Pulmonary artery endothelial cell (primary cell): ENCODE measurements around the gene PNLIPRP1. TPM values are rescaled to one million over a fixed set of nuclear protein-coding genes. Genes with fewer than 3 reads are reported as not detected.

ENCODE experiments used
- DNase-seq: peaks from one replicate; pipeline ENCODE4 v3.0.0-alpha.2; 2011; ENCODE audit warnings: low read depth, low spot score
- total RNA-seq: library from RNA; depleted of rRNA; stranded (reverse); fragments of >200 nt; gene quantifications from 2 replicates; pipeline ENCODE4 v1.2.3, GENCODE V29; 2014

PNLIPRP1 gene
- total RNA-seq, 1 donor from 2014 or later: not detected

DNA sequence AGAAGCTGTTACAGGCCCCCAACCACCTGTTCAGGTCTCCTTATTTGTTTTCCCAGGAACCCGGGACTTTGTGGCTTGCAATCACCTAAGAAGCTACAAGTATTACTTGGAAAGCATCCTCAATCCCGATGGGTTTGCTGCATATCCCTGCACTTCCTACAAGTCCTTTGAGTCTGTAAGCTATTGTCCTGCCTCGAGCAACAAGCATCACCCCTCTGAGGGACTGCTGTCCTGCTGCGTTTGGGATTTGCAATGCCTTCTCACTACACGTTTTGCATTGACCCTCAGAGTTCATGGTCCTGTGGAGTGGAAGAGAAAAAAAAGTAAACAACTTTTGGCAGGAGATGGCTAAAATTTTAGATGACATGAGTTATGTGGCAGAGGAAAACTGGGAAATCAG lies 9.2 kb downstream of the PNLIPRP1 start:
- no peak for DNase-seq

DNA sequence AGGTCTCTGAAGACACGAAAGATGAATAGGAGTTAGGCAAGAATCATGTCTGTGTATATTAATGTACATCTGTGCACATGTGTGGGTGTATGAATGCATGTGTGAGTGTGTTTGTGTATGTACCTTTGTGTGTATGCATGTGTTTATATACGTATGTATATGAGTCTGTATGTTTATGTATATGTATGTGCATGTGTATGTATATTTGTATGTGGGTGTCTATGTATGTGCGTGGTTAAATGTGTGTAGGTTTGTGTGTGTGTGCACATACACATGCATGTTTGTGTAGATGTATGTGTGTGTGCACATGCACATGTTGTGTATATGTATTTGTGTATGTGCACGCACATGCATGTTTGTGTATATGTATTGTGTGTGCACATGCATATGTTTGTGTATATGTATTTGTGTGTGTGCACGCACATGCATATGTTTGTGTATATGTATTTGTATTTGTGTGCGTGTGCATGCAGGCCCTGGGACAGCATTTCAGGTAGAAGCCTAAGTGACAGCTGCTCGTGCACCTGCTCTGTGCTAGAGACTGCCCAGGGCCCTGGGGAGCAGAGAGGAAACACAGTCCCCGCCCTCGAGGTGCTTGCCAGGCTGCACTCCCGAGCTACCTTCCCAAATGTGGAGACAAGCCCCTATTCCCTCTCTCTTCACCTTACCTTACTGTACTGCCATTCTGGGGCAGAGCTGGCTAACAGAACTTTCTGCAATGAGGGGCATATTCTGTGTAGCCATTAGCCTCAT lies 12.1 kb downstream of the PNLIPRP1 start:
- DNase-seq: no peak

DNA sequence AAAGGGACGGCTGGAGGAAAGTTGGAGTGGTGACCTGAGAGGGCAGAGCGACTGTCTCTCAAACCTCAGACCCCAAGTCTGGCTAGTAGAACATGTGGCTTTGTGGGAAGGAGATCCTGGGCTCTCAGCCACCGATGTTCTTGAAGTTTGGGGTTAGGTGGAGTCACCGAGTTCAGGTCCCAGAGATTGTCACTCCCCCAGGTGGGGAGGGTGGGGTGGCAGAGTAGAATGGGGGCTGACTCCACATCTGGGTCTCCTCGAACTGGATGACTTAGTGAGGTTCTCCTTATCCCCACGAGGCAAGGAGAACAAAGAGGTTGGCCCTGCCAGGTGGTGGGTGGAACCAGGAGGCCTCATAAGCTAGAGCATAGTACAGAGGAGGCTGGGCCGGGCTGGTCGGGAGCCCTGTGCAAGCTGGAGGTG lies 15.3 kb downstream of the PNLIPRP1 start:
- no peak for DNase-seq

DNA sequence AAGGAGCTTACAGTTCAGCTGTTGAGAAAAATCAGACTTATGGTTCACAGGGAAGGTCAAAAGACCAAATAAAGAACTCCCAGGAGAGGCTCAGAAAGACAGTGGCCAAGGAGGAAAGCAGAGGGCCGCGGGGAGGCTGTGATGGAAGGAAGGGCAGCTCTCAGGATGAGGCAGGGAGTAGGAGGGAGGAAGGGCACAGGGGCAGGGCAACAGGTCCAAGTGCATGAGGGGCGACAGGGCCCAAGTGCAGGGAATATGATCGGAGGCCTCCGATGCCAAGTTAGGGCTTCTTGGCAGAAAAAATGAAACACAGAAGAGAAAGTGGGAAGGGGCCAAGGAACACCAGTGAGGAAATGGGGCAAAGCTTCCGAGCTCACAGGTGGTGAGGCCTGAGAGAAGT lies 16.6 kb downstream of the PNLIPRP1 start:
- DNase-seq: no peak

DNA sequence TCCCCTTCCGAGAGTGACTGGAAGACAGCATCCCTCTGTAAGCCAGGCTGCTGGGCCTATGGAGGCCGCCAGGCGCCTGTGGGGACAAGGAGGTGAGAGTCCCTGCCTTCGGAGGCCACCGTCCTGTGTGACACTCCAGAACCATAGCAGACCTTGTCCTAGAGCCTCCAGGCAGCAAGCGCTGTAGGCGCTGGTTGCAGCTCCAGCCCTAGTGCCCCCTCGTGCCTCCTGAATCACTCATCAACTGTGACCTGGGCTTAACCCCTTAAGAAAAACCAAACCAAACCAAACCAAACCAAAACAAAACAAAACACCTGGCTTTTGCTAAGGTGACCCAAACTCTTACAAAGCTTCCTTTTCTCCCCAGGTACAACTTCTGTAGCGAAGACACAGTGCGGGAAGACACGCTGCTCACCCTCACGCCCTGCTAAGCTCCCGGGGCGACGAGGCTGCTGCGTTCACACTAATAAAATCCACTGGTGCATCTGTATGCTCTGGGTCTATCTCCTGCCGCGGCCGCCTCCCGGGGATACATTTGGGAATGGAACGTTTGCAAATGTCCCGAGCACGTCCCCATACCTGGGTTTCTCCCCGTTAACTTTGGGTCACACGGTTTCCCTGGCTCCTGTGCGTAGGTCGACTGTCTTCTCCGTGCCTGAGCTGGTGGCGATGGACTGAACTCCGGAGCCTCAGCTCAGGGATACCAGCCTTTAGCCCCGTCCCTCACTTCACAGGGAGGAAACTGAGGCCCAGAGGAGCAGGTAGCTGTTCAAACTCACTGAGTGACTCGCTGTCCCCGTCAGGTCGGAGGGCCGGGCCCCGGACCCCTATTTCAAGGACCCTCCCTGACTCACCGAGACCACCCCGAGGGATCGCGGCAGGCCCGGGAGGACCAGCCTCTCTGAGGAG lies 18.2 kb downstream of the PNLIPRP1 start:
- no peak for DNase-seq

DNA sequence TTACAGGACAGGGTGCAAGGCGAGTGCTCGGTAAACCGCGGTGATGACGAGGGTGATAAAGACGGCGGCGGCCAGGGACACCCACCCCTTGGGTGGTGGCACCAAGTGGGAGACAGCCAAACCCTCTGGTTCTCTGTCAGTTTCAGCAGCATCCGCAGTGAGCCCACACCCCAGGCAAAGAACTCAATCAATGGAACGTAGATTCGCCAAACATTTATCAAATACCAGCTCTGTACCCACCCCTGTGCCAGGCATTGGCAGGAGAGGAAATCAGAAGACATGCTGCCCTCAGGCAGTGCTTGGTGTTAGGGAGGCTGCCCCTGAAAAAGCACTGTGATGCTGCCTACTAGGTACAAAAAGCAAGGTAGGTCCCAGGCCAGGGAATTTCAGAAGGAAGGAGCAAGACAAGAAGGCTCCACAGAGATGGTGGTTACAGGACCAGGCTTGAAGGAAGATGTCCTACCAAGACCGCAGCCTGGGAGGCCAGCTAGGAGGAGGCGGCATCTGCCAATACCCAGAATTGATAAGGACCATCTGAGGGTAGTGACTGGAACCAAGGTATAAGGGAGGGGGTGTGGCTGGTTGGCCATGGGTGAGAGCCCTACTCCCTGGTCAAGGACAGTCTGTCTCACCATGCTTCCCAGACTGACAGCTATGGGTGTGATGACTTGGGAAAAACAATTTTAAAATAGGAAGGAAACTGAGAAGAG lies 19.8 kb downstream of the PNLIPRP1 start:
- DNase-seq: no peak

DNA sequence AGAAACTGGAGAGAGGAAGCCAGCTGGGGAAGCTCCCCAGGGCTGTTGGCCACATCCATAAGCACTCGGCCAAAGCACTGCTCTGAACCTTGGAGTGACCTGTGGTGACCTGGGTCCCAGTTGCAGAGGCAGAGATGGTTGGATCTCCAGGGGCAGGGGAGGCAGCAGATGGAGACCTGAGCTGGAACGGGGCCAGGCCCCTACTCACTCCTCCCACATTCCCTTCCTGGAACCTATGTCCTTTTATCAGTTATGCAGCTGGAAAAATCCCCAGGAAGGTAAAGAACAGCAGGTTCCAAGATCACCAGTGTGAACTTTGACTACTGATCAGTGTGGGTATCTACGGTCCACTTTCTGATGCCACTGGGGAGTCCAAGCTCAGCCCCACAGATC lies 20.4 kb downstream of the PNLIPRP1 start:
- no peak for DNase-seq

DNA sequence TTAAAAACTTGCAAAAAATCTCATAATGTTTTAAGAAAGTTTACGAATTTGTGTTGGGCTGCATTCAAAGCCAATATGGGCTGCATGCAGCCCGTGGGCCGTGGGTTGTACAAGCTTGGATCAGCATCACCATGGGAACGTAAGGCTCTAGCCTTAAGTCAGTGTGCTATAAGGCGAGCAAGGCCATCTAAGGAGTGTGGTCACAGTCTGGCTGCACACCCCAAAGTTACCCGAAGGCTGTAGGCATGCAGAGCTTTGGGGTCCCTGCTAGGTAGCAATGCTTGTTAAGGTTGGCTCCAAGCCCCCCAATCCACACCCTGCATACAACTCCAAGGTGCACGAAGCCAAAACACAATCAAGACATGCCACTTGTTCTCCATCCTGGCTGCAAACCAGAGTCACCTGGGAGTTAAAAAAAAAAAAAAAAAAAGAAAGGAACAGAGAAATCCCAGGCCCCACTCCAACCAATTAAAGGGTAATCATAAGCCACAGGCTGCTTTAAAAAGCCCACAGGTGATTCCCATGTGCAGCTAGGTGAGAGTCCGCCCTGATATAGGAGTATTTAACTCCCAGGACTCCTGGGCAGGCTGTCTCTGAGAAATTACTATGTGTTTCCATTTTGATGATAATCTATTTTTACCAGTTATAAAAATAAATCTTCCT lies 21.5 kb downstream of the PNLIPRP1 start:
- no peak for DNase-seq

DNA sequence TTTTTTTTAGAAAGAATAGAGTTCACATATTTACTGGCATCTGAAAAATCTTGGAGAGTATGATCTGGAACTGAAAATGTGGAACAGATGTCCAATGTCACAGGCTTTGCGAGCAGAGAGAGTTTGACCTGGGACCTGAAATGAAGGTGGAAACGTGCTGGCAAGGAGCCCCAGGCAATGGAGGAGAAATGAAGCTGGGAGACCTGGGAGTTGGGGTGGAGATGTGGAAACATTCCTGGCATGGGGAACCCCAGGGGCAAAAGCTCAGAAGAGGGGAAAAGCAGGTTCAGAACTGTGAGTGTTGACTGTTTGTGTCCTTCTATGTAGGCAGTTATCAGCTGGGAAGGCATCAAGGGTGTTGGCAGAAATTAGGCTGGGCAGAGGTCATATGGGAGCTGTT lies 22.7 kb downstream of the PNLIPRP1 start:
- DNase-seq: no peak

DNA sequence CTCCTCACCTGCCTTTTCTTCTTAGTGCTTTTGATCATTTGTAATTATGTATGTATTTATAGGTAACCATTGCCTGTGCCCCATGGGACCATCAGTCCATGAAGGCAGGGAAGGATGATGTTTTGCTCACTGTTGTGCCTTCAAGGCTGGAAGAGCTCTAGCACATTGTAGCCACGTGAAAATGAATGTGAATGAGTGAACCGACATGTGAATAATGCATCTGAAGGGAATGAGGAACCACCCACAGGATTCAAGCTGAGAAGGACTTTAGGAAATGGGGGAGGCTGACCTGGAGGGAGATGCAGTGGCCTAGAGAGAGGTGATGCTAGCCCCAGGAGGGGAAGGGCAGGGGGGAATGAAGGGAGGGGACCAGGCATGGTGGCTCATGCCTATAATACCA lies 24.0 kb downstream of the PNLIPRP1 start:
- no peak for DNase-seq

DNA sequence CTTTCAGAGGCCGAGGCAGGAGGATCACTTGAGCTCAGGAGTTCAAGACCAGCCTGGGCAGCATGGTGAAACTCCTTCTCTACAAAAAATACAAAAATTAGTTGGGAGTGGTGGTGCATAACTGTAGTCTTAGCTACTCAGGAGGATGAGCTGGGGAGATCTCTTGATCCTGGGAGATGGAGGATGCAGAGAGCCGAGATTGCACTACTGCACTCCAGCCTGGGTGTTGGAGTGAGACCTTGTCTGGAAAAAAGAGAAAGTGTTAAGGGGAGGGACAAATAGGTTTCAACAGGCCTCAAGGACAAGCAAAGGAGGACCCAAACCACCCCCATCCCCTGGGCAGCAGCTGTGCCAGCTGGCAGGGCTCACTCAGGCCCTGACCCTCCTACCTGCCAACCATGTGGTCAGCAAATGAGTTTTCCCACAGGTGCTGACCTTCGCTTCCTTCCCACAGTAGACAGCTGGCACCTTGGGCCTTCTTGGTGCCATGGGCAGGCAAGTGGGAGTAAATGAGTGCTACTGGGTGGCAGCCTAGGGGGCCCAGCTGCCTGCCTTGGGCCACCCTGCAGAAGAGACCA lies 24.5 kb downstream of the PNLIPRP1 start:
- DNase-seq: no peak

DNA sequence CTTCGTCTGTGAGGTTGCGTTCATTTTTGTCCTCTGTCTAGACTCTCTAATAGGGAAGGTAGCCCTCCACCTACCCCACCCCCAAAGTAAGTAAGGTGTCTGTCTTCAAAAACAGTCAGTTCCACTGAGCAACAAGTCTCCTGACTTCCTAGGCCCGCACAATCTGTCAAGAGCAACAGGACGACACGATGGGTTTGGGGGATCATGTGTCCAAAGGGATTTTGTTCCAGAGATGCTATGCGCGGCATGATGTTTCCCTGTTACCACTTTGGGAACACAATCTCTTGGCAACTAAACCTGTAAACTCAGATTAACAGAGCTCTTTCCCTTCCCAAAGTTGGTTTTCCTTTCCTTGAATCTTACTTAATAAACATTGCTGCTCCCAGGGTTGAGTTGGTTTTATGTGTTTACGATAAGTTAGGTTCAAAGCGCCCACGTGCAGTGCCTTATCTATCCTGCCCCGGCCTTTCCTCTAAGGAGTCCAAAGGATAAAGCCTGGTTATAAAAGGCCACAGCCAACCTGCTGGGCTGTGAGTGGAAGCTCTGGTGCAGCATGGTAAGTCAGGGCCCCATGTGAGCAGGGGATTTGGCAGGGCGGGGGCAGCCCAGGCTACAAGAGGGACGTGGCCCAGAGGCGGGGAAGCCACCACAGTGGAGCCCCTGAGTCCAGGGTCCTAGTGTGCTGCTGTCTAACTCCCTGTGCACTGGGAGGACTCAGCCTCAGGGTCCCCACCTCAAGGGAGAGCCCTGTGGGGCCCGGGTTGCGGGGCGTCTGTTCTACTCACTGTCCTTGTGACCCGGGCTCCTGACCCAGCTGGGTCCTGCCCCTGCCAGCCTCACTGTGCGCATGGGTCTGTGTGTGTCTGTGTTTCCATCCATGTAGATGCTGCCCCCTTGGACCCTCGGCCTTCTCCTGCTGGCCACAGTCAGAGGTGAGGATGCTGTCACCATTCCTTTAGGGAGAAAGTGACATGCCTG lies 30.0 kb downstream of the PNLIPRP1 start, which contains the start of gene PNLIPRP2:
PNLIPRP2 (plus strand) TSS at position 531 of the 978 bp plus-strand sequence.
- no peak for DNase-seq

DNA sequence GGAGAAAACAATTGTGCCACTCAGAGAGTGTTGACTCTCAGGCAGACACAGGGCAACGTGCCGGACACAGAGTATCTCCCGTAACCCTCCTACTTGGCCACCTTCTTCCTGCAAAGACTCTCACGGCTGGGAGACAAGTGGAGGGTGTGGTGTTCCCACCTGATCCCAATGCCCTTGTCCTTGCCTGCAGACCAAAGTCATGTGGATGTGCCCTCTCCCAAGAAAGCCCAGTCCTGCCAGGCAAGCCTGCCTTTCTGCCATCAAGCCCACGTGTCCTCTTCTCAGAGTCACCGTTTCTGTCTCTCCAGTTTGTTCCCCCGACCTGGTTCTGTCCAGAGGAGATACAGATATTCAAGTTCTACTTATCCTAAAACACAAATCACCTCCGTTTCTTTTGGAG lies 30.7 kb downstream of the PNLIPRP1 start:
- DNase-seq: no peak

DNA sequence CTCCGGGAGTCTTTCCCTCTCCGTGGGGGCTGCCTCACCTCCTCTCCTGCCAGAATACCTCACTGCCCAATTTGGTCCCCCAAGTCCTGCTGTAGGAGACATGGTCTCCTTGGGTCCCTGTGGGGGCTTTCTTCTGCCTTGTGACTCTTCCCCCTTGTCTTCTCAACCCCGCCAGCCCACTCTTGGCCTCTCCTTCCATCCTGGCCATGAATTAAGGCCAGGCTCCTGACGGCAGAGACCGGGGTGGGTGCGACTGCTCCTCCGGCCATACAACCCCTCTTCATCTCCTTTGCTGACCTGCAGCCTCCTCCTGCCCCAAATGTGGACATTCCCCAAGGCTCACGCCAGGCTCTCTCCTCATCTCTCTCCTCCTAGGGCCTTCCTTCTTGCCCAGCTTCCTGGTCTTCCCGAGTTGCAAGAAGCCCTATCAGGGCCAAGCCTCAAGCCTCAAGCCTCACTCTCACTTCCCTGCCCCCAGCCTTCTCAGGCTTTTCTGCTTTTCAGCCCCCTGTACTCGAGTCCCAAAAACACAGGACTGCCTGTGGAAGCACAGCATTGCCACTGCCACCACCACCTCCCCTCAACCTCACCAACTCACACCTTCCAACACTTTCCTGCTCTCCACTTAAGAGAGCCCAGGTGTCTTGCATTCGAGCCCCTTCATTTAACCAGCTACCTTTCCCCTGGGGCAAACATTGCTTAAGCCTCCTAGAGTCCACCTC lies 31.3 kb downstream of the PNLIPRP1 start:
- DNase-seq: no peak

DNA sequence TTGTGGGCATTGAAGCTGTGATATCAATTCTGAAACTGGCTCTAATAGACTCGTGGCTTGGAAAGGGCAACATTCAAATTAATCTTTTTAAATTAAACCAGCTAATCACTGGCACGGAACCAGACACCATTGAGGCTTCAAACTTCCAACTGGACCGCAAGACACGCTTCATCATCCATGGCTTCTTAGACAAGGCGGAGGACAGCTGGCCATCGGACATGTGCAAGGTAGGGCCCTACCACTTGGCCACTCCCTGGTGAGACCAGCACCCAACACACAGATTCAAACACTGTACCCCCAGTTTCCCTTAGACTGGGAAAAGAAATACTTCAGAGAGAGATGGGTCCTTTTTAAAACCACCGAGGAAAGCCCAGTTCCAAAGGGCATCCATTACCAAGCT lies 35.1 kb downstream of the PNLIPRP1 start:
- no peak for DNase-seq

DNA sequence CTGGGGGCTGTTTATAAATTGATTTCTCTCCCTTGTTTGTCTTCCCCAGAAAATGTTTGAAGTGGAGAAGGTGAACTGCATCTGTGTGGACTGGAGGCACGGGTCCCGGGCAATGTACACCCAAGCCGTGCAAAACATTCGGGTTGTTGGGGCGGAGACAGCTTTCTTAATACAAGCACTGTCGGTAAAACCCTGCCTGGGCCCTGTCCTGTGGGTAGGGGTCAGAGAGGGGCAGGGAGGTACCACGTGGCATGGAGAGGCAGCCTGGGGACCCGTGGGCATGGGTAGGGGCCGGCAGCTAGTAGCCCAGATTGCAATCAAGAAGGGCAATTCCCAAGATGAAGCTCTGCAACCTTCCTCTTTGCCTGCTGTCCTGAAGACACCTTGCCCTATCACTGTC lies 36.1 kb downstream of the PNLIPRP1 start:
- DNase-seq: no peak

DNA sequence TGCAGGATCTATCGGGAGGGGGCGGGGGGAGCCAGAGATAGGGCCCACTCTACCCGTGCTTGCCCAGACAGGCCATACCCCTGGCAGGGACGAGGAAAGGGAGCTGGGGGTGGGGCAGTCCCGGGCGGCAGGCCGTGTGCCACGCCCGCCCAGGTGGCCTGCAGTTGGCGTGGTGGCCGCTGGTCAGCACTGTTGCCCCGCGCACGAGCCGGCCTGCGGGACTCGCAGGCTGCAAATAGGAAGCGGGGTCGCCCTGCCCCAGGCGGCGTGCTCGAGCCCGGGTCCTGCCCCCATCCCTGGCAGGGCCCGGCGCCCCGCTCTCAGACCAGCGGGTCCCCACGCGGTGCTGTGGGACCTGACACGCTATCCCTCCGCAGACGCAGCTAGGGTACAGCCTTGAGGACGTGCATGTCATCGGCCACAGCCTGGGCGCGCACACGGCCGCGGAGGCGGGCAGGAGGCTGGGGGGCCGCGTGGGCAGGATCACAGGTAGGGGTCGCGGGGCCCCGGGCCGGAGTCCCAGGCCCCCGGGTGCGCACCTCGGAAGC lies 36.7 kb downstream of the PNLIPRP1 start:
- no peak for DNase-seq

DNA sequence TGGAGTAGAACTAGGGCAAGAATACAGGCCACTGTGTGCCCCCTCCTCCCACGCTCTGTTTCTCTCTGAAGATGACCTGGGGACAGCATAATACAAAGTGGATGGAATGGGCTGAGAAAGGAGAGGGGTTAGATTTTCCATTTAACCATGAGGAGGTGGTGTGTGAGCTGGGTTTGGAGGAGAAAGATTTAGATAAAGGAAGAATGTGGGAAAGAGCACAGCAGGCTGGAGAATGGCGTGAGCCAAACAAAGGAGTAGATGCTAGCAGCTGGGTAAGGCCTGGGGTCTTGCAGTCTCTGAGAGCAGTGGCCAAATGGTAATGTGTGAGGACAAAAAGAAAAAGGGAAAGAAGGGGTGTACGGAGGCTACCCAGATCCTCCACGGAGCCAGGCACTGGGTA lies 38.6 kb downstream of the PNLIPRP1 start:
- DNase-seq: no peak

DNA sequence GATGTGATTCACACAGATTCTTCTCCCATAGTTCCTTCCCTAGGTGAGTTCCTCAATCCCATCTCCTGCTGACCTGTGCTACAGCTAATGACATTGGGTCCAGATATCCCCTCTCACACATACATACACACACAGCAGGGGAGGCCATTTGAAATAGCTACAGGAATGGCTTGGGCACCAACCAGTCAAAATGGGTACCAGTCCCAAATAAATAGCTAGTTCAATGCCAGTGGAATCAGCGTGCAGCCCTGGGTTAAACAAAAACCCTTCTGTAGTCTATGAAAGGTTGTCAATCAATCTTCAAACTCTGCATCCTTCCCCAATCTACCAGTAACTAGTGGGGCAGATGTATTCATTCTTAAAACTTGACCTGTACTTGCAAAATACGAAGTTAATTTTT lies 39.3 kb downstream of the PNLIPRP1 start:
- DNase-seq: no peak
